Neural progenitor cell (in vitro differentiated cells): ENCODE results near the gene CDH23. TPM values are rescaled to one million over a fixed set of nuclear protein-coding genes. Genes with fewer than 3 reads are reported as not detected.
A peak's percentile ranks its signal among the peaks of the same experiment; 100 is the strongest.

Experiments used
- DNase-seq: peaks from one replicate; pipeline ENCODE4 v3.0.0-alpha.2; 2016; ENCODE audit warnings: low spot score
- H2AFZ ChIP-seq: fragments of 200-600 bp; sonication (generic); replicated peaks from 2 replicates; pipeline ENCODE4 v1.6.1; 2016; ENCODE audit warnings: antibody characterized with exemption
- H3F3A ChIP-seq: fragments of 200-600 bp; sonication (generic); 2 replicates; pipeline ENCODE4 v1.6.1; 2016; ENCODE audit warnings: antibody characterized with exemption, low read depth
- H3K27ac ChIP-seq: fragments of 200-600 bp; sonication (generic); 2 replicates; pipeline ENCODE4 v1.5.1; 2016; ENCODE audit warnings: mild to moderate bottlenecking
- H3K27me3 ChIP-seq: fragments of 200-600 bp; sonication (generic); 2 replicates; pipeline ENCODE4 v1.6.1; 2016; ENCODE audit warnings: mild to moderate bottlenecking, moderate library complexity
- H3K36me3 ChIP-seq: fragments of 200-600 bp; sonication (generic); 2 replicates; pipeline ENCODE4 v1.5.1; 2016
- H3K4me1 ChIP-seq: fragments of 200-600 bp; sonication (generic); 2 replicates; pipeline ENCODE4 v1.6.1; 2016; ENCODE audit warnings: mixed run types
- H3K4me2 ChIP-seq: fragments of 200-600 bp; sonication (generic); 2 replicates; pipeline ENCODE4 v1.6.1; 2016
- H3K4me3 ChIP-seq: fragments of 200-600 bp; sonication (generic); 2 replicates; pipeline ENCODE4 v1.5.1; 2016
- H3K79me2 ChIP-seq: fragments of 200-600 bp; sonication (generic); 2 replicates; pipeline ENCODE4 v1.6.1; 2016; ENCODE audit warnings: low read depth
- H3K9ac ChIP-seq: fragments of 200-600 bp; sonication (generic); 2 replicates; pipeline ENCODE4 v1.6.1; 2016
- H3K9me3 ChIP-seq: fragments of 200-600 bp; sonication (generic); 2 replicates; pipeline ENCODE4 v1.5.1; 2016; ENCODE audit warnings: low read depth
- H4K20me1 ChIP-seq: fragments of 200-600 bp; sonication (generic); 2 replicates; pipeline ENCODE4 v1.6.1; 2016; ENCODE audit warnings: low read depth
- H3K27ac Mint-ChIP-seq: 3 replicates; pipeline ENCODE4 v1.8.0; 2021; ENCODE audit warnings: mixed read lengths
- H3K27me3 Mint-ChIP-seq: 2 replicates; pipeline ENCODE4 v1.8.0; 2022; ENCODE audit warnings: low read depth, mild to moderate bottlenecking, inconsistent platforms, moderate library complexity, mixed read lengths; ENCODE audit not compliant: insufficient read depth
- H3K36me3 Mint-ChIP-seq: 3 replicates; pipeline ENCODE4 v1.8.0; 2021; ENCODE audit warnings: mixed read lengths
- H3K4me1 Mint-ChIP-seq: 3 replicates; pipeline ENCODE4 v1.8.0; 2021; ENCODE audit warnings: mixed read lengths
- H3K4me3 Mint-ChIP-seq: 3 replicates; pipeline ENCODE4 v1.8.0; 2021; ENCODE audit warnings: mild to moderate bottlenecking, moderate library complexity, mixed read lengths
- H3K9me3 Mint-ChIP-seq: 3 replicates; pipeline ENCODE4 v1.8.0; 2020; ENCODE audit warnings: mixed read lengths
- CTCF ChIP-seq: fragments of 200-600 bp; sonication (generic); IDR thresholded peaks from 2 replicates; pipeline ENCODE4 v1.5.1; 2017; ENCODE audit warnings: antibody characterized with exemption, mild to moderate bottlenecking
- EZH2 ChIP-seq: fragments of 200-600 bp; sonication (generic); IDR thresholded peaks from 2 replicates; pipeline ENCODE4 v1.6.1; 2017; ENCODE audit warnings: antibody characterized with exemption, mild to moderate bottlenecking, moderate library complexity
- EZH2phosphoT487 ChIP-seq: fragments of 200-600 bp; sonication (generic); IDR thresholded peaks from 2 replicates; pipeline ENCODE4 v1.6.1; 2017; ENCODE audit warnings: antibody characterized with exemption
- total RNA-seq: library from RNA; depleted of rRNA; stranded (reverse); fragments of >200 nt; gene quantifications from 2 replicates; pipeline ENCODE4 v1.2.3, GENCODE V29; 2015; ENCODE audit warnings: low replicate concordance

Gene CDH23
- total RNA-seq, 1 donor from 2014 or later: 5.9 TPM

- no peak for TF ChIP-seq CTCF
- TF ChIP-seq EZH2: no peak
- no peak for TF ChIP-seq EZH2phosphoT487
- no peak for DNase-seq
- Histone ChIP-seq H3F3A (peaks cover 24% of the 10 kb centered on the region), H3K4me2 (peak overlapping the region; percentile 78), H3K36me3 (no peaks in the 10 kb centered on the region), H3K9ac (no peak overlapping the region), H3K27me3 (no peaks in the 10 kb centered on the region), H3K4me3 (peak overlapping the region; percentile 24), H3K4me1 (peaks cover 50% of the 10 kb centered on the region), H2AFZ (no peak overlapping the region), H4K20me1 (no peaks in the 10 kb centered on the region), H3K9me3 (no peaks in the 10 kb centered on the region), H3K79me2 (no peaks in the 10 kb centered on the region), H3K27ac (peak overlapping the region; percentile 98)
- Mint-ChIP-seq H3K27me3 (peaks cover 9% of the 10 kb centered on the region), H3K4me1 (peaks cover 64% of the 10 kb centered on the region), H3K9me3 (no peaks in the 10 kb centered on the region), H3K4me3 (peak overlapping the region; percentile 68), H3K36me3 (no peaks in the 10 kb centered on the region), H3K27ac (peak overlapping the region; percentile 97)
These were observed 132.6 kb downstream of the CDH23 start for GRCh38 chr10:71529207-71529827.

DNA sequence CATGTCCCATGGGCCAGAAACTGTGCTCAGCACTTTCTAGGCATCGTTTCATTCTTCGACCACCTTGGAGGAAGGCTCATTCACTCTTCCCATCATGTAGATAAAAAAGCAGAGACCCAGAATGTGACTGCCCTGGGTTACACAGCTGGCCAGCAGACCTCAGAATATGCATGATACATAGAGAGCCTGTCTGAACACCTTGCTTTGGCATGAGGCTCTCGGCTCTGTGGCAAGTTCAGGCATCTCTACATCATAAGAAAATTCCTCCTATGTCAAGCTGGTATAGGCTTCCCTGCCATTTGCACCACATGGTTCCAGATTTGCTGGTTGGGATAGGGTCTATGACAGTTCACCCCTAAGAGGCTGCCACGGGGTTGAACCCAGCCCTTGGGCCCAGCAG is 134.1 kb downstream of the CDH23 start:
- peaks cover 24% of the 10 kb centered on the region for H3F3A ChIP-seq
- H3K4me3 ChIP-seq: no peak overlapping the region
- H3K4me1 ChIP-seq: peaks cover 57% of the 10 kb centered on the region
- no peaks in the 10 kb centered on the region for H3K27me3 ChIP-seq
- H3K27ac ChIP-seq: no peak overlapping the region
- H3K4me2 ChIP-seq: no peak overlapping the region
- Mint-ChIP-seq H3K36me3 (no peaks in the 10 kb centered on the region), H3K4me1 (peaks cover 76% of the 10 kb centered on the region), H3K9me3 (no peaks in the 10 kb centered on the region), H3K27ac (peak overlapping the region; percentile 9), H3K27me3 (peaks cover 9% of the 10 kb centered on the region), H3K4me3 (peak overlapping the region; percentile 17)
- no peaks in the 10 kb centered on the region for H4K20me1 ChIP-seq
- no peak for DNase-seq
- no peaks in the 10 kb centered on the region for H3K9me3 ChIP-seq
- no peaks in the 10 kb centered on the region for H3K36me3 ChIP-seq
- no peak overlapping the region for H2AFZ ChIP-seq
- H3K9ac ChIP-seq: no peak overlapping the region
- TF ChIP-seq CTCF (no peak), EZH2phosphoT487 (no peak), EZH2 (no peak)
- H3K79me2 ChIP-seq: no peaks in the 10 kb centered on the region

GRCh38 chr10:71531485-71532446 is 135.0 kb downstream of the CDH23 start:
- H3K27ac ChIP-seq: no peak overlapping the region
- H3K27me3 Mint-ChIP-seq: peaks cover 9% of the 10 kb centered on the region
- peaks cover 71% of the 10 kb centered on the region for H3K4me1 Mint-ChIP-seq

More at GRCh38 chr10:71531485-71532446, 135.0 kb downstream of the CDH23 start:
- TF ChIP-seq EZH2phosphoT487 (no peak), CTCF (no peak), EZH2 (no peak)
- Histone ChIP-seq H2AFZ (no peak overlapping the region), H3K36me3 (no peaks in the 10 kb centered on the region), H4K20me1 (no peaks in the 10 kb centered on the region), H3F3A (peaks cover 24% of the 10 kb centered on the region), H3K4me2 (no peak overlapping the region), H3K9me3 (no peaks in the 10 kb centered on the region), H3K27me3 (no peaks in the 10 kb centered on the region), H3K4me3 (no peak overlapping the region), H3K4me1 (peaks cover 56% of the 10 kb centered on the region), H3K79me2 (no peaks in the 10 kb centered on the region), H3K9ac (no peak overlapping the region)
- Mint-ChIP-seq H3K36me3 (no peaks in the 10 kb centered on the region), H3K27ac (no peak overlapping the region), H3K9me3 (no peaks in the 10 kb centered on the region), H3K4me3 (no peak overlapping the region)
- peak; percentile 49 for DNase-seq
